ENCODE measurements around the gene FUZ. TPM values are rescaled to one million over a fixed set of nuclear protein-coding genes. Genes with fewer than 3 reads are reported as not detected.

The FUZ gene
- total and polyA plus RNA-seq, 2 of the 8 experiments (the other 6 are each of a cell fraction or from before 2014, with no cell fraction given): 28.4 to 33.9 TPM

GRCh38 chr19:49798574-49798973 is 14.5 kb downstream of the FUZ start (continued):
- TF ChIP-seq NANOG (IDR thresholded peaks at IDR 0.05; ENCODE audit: insufficient read depth, low read depth, low read length, poor library complexity, severe bottlenecking) (no peak), SP2 (IDR thresholded peaks at IDR 0.05; ENCODE audit: low read length) (no peak), EZH2 (IDR thresholded peaks at IDR 0.05; ENCODE audit: low read depth, low read length, severe bottlenecking) (no peak), RXRA (IDR thresholded peaks at IDR 0.05; ENCODE audit: insufficient read depth, low read depth, low read length) (no peak), RBBP5 (IDR thresholded peaks at IDR 0.05; ENCODE audit: borderline replicate concordance, low read depth, low read length) (no peak), SRF (IDR thresholded peaks at IDR 0.05; ENCODE audit: low read depth, low read length) (no peak)

Data from H1 (cell line).